Measurements from ENCODE around the gene IQGAP2.

DNA sequence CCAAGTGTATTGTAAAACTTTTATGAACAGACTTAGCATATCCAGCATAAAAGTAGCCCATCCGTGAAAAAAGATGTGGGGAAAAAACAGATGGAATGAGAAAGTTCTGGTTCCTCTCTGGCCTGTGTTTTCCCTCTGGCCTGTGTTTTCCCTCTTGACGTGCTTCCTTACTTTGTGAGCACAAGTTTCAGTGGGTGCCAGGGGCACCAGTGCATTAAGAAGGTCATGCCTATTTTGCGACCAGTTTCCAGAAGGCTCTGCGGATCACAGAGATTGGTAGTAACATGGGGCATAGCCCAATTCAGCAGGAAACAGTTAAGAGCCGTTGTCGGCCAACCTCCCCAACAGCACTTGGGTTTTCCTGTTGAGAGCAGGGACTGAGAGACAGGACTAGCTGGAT lies 43.7 kb downstream of the IQGAP2 start:
- TF ChIP-seq ZBTB1 (tag by site-specific recombination; IDR thresholded peaks at IDR 0.05) (no peak), ZNF660 (tag by site-specific recombination; IDR thresholded peaks at IDR 0.05) (no peak), ZNF274 (IDR thresholded peaks at IDR 0.05; ENCODE audit: low read length) (no peak), ZNF274 (tag by site-specific recombination; IDR thresholded peaks at IDR 0.05; ENCODE audit: borderline replicate concordance) (no peak), ZNF404 (tag by site-specific recombination; IDR thresholded peaks at IDR 0.05) (no peak), WT1 (tag by site-specific recombination; IDR thresholded peaks at IDR 0.05) (no peak), ZNF843 (tag by site-specific recombination; IDR thresholded peaks at IDR 0.05) (no peak), ZFP69B (tag by site-specific recombination; IDR thresholded peaks at IDR 0.05) (no peak), MEIS1 (CRISPR knock-in tag; IDR thresholded peaks at IDR 0.05; ENCODE audit: borderline replicate concordance) (no peak), KLF16 (tag by site-specific recombination; IDR thresholded peaks at IDR 0.05) (no peak), FEZF1 (tag by site-specific recombination; IDR thresholded peaks at IDR 0.05) (no peak)
- TF ChIP-seq, protein P1, sequence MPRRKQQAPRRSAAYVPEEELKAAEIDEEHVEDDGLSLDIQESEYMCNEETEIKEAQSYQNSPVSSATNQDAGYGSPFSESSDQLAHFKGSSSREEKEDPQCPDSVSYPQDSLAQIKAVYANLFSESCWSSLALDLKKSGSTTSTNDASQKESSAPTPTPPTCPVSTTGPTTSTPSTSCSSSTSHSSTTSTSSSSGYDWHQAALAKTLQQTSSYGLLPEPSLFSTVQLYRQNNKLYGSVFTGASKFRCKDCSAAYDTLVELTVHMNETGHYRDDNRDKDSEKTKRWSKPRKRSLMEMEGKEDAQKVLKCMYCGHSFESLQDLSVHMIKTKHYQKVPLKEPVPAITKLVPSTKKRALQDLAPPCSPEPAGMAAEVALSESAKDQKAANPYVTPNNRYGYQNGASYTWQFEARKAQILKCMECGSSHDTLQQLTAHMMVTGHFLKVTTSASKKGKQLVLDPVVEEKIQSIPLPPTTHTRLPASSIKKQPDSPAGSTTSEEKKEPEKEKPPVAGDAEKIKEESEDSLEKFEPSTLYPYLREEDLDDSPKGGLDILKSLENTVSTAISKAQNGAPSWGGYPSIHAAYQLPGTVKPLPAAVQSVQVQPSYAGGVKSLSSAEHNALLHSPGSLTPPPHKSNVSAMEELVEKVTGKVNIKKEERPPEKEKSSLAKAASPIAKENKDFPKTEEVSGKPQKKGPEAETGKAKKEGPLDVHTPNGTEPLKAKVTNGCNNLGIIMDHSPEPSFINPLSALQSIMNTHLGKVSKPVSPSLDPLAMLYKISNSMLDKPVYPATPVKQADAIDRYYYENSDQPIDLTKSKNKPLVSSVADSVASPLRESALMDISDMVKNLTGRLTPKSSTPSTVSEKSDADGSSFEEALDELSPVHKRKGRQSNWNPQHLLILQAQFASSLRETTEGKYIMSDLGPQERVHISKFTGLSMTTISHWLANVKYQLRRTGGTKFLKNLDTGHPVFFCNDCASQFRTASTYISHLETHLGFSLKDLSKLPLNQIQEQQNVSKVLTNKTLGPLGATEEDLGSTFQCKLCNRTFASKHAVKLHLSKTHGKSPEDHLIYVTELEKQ (tag by site-specific recombination; IDR thresholded peaks at IDR 0.05; ENCODE audit: borderline replicate concordance) = no peak
- TF ChIP-seq, protein P2, sequence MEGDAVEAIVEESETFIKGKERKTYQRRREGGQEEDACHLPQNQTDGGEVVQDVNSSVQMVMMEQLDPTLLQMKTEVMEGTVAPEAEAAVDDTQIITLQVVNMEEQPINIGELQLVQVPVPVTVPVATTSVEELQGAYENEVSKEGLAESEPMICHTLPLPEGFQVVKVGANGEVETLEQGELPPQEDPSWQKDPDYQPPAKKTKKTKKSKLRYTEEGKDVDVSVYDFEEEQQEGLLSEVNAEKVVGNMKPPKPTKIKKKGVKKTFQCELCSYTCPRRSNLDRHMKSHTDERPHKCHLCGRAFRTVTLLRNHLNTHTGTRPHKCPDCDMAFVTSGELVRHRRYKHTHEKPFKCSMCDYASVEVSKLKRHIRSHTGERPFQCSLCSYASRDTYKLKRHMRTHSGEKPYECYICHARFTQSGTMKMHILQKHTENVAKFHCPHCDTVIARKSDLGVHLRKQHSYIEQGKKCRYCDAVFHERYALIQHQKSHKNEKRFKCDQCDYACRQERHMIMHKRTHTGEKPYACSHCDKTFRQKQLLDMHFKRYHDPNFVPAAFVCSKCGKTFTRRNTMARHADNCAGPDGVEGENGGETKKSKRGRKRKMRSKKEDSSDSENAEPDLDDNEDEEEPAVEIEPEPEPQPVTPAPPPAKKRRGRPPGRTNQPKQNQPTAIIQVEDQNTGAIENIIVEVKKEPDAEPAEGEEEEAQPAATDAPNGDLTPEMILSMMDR (tag by site-specific recombination; IDR thresholded peaks at IDR 0.05) = no peak
- TF ChIP-seq, protein P3, sequence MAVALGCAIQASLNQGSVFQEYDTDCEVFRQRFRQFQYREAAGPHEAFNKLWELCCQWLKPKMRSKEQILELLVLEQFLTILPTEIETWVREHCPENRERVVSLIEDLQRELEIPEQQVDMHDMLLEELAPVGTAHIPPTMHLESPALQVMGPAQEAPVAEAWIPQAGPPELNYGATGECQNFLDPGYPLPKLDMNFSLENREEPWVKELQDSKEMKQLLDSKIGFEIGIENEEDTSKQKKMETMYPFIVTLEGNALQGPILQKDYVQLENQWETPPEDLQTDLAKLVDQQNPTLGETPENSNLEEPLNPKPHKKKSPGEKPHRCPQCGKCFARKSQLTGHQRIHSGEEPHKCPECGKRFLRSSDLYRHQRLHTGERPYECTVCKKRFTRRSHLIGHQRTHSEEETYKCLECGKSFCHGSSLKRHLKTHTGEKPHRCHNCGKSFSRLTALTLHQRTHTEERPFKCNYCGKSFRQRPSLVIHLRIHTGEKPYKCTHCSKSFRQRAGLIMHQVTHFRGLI (tag by site-specific recombination; IDR thresholded peaks at IDR 0.05) = no peak
- TF ChIP-seq, protein P4, sequence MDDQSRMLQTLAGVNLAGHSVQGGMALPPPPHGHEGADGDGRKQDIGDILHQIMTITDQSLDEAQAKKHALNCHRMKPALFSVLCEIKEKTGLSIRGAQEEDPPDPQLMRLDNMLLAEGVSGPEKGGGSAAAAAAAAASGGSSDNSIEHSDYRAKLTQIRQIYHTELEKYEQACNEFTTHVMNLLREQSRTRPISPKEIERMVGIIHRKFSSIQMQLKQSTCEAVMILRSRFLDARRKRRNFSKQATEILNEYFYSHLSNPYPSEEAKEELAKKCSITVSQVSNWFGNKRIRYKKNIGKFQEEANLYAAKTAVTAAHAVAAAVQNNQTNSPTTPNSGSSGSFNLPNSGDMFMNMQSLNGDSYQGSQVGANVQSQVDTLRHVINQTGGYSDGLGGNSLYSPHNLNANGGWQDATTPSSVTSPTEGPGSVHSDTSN (CRISPR knock-in tag; IDR thresholded peaks at IDR 0.05) = no peak

All from HEK293 (cell line).